Measurements from ENCODE around the gene LRGUK. TPM values are rescaled to one million over a fixed set of nuclear protein-coding genes. Genes with fewer than 3 reads are reported as not detected.

Gene LRGUK
- total RNA-seq, 1 donor: 0.43 TPM

- no peak overlapping the region for H3K4me3 ChIP-seq (ENCODE audit: low read depth, low read length)
- TF ChIP-seq CTCF (IDR thresholded peaks at IDR 0.05; ENCODE audit: insufficient read depth, low read depth, low read length): no peak
- DNase-seq (ENCODE audit: low read depth): no peak
Measured at GRCh38 chr7:134108802-134109201, 18.3 kb upstream of the LRGUK start.

GRCh38 chr7:134113655-134114054 is 13.5 kb upstream of the LRGUK start:
- no peak overlapping the region for H3K4me3 ChIP-seq (ENCODE audit: low read depth, low read length)
- TF ChIP-seq CTCF (IDR thresholded peaks at IDR 0.05; ENCODE audit: insufficient read depth, low read depth, low read length): no peak
- no peak for DNase-seq (ENCODE audit: low read depth)

- no peak for TF ChIP-seq CTCF (IDR thresholded peaks at IDR 0.05; ENCODE audit: insufficient read depth, low read depth, low read length)
- no peak for DNase-seq (ENCODE audit: low read depth)
- no peak overlapping the region for H3K4me3 ChIP-seq (ENCODE audit: low read depth, low read length)
Measured at GRCh38 chr7:134114992-134115391, 12.1 kb upstream of the LRGUK start.

- no peak overlapping the region for H3K4me3 ChIP-seq (ENCODE audit: low read depth, low read length)
- TF ChIP-seq CTCF (IDR thresholded peaks at IDR 0.05; ENCODE audit: insufficient read depth, low read depth, low read length): no peak
- no peak for DNase-seq (ENCODE audit: low read depth)
Measured at GRCh38 chr7:134120405-134120804, 6.7 kb upstream of the LRGUK start.

GRCh38 chr7:134121632-134122139 is 5.5 kb upstream of the LRGUK start:
- no peak overlapping the region for H3K4me3 ChIP-seq (ENCODE audit: low read depth, low read length)
- no peak for DNase-seq (ENCODE audit: low read depth)
- TF ChIP-seq CTCF (IDR thresholded peaks at IDR 0.05; ENCODE audit: insufficient read depth, low read depth, low read length): no peak

- TF ChIP-seq CTCF (IDR thresholded peaks at IDR 0.05; ENCODE audit: insufficient read depth, low read depth, low read length): no peak
- H3K4me3 ChIP-seq (ENCODE audit: low read depth, low read length): no peak overlapping the region
- no peak for DNase-seq (ENCODE audit: low read depth)
Measured at GRCh38 chr7:134122980-134123379, 4.2 kb upstream of the LRGUK start.

GRCh38 chr7:134126146-134126545 is 994 bp upstream of the LRGUK start:
- H3K4me3 ChIP-seq (ENCODE audit: low read depth, low read length): no peak overlapping the region
- TF ChIP-seq CTCF (IDR thresholded peaks at IDR 0.05; ENCODE audit: insufficient read depth, low read depth, low read length): no peak
- no peak for DNase-seq (ENCODE audit: low read depth)
